Stimulated activated CD8-positive, alpha-beta memory T cell treated with anti-CD3 and anti-CD28 coated beads, Interleukin-4, amount 100 ng/mL, for 4 hours (primary cell): ENCODE measurements around the gene BHLHA9.

Source experiments
- DNase-seq, 2 donors: peaks; one replicate each; pipeline ENCODE4 v3.0.0-alpha.2; 2020; ENCODE audit warnings: low read depth in 2 of 2, low spot score in 1 of 2

The BHLHA9 gene

GRCh38 chr17:1255041-1255440 is 15.2 kb upstream of the BHLHA9 start:
- DNase-seq = no peak

GRCh38 chr17:1256699-1257098 is 13.5 kb upstream of the BHLHA9 start:
- no peak for DNase-seq

GRCh38 chr17:1260086-1260769 is 10.0 kb upstream of the BHLHA9 start:
- DNase-seq = no peak

- DNase-seq = no peak
Observed at GRCh38 chr17:1260770-1261161, 9.5 kb upstream of the BHLHA9 start.

GRCh38 chr17:1264196-1264595 is 6.0 kb upstream of the BHLHA9 start:
- DNase-seq = no peak

- DNase-seq = no peak
Observed at GRCh38 chr17:1267471-1267943, 2.7 kb upstream of the BHLHA9 start.

- DNase-seq = no peak
Observed at GRCh38 chr17:1271030-1271423, 783 bp downstream of the BHLHA9 start.

GRCh38 chr17:1271441-1271840 is 1.2 kb downstream of the BHLHA9 start:
- no peak for DNase-seq

GRCh38 chr17:1272701-1273100 is 2.5 kb downstream of the BHLHA9 start:
- DNase-seq = no peak

GRCh38 chr17:1273492-1274244 is 3.4 kb downstream of the BHLHA9 start:
- DNase-seq = no peak

- DNase-seq = no peak
Observed at GRCh38 chr17:1274245-1274608, 4.0 kb downstream of the BHLHA9 start.

GRCh38 chr17:1275205-1275961 is 5.1 kb downstream of the BHLHA9 start:
- DNase-seq = no peak

- peak; percentile 34 to 54 for DNase-seq
Observed at GRCh38 chr17:1275962-1276736, 5.9 kb downstream of the BHLHA9 start.

- no peak for DNase-seq
Observed at GRCh38 chr17:1280652-1281051, 10.4 kb downstream of the BHLHA9 start.

GRCh38 chr17:1286379-1287106 is 16.3 kb downstream of the BHLHA9 start:
- no peak for DNase-seq

GRCh38 chr17:1289695-1290094 is 19.5 kb downstream of the BHLHA9 start:
- DNase-seq = no peak

- no peak for DNase-seq
Observed at GRCh38 chr17:1290676-1291075, 20.4 kb downstream of the BHLHA9 start.

- DNase-seq = peak; percentile 48 to 67
Observed at GRCh38 chr17:1294157-1294717, 24.0 kb downstream of the BHLHA9 start.

- peak in 1 of 2 donors; percentile 15 for DNase-seq
Observed at GRCh38 chr17:1298606-1299005, 28.4 kb downstream of the BHLHA9 start.
